HepG2 (cell line): Measurements from ENCODE around the gene RTP2. TPM values are rescaled to one million over a fixed set of nuclear protein-coding genes. Genes with fewer than 3 reads are reported as not detected.
A peak's percentile ranks its signal among the peaks of the same experiment; 100 is the strongest.

ENCODE experiments used
- ATRX ChIP-seq: sonication (generic); formaldehyde crosslinking; IDR thresholded peaks from 2 replicates; pipeline ENCODE4 v1.4.0; 2020; ENCODE audit warnings: missing genetic modification reagents, borderline replicate concordance
- BRCA1 ChIP-seq: sonication (generic); formaldehyde crosslinking; IDR thresholded peaks from 2 replicates; pipeline ENCODE4 v1.4.0; 2020; ENCODE audit warnings: missing genetic modification reagents
- CHCHD3 ChIP-seq: sonication (generic); formaldehyde crosslinking; IDR thresholded peaks from 2 replicates; pipeline ENCODE4 v1.8.0; 2022; ENCODE audit warnings: mild to moderate bottlenecking, missing genetic modification reagents, moderate library complexity
- DMTF1 ChIP-seq: sonication (generic); formaldehyde crosslinking; IDR thresholded peaks from 2 replicates; pipeline ENCODE4 v1.4.0; 2020; ENCODE audit warnings: mild to moderate bottlenecking, missing genetic modification reagents
- HMG20B ChIP-seq: conservative IDR thresholded peaks from 2 replicates; pipeline ENCODE4 v1.6.1; 2016; ENCODE audit warnings: missing genetic modification reagents, missing compliant biosample characterization
- NFE2 ChIP-seq: sonication (generic); formaldehyde crosslinking; IDR thresholded peaks from 2 replicates; pipeline ENCODE4 v1.4.0; 2020; ENCODE audit warnings: missing genetic modification reagents
- NR1H2 ChIP-seq: sonication (generic); formaldehyde crosslinking; IDR thresholded peaks from 2 replicates; pipeline ENCODE4 v1.8.1; 2022; ENCODE audit warnings: low read depth, missing genetic modification reagents, borderline replicate concordance
- PRDM10 ChIP-seq: sonication (generic); formaldehyde crosslinking; IDR thresholded peaks from 2 replicates; pipeline ENCODE4 v1.4.0; 2020; ENCODE audit warnings: low read depth, missing genetic modification reagents
- SNAPC4 ChIP-seq: sonication (generic); formaldehyde crosslinking; IDR thresholded peaks from 2 replicates; pipeline ENCODE4 v1.4.0; 2020; ENCODE audit warnings: mild to moderate bottlenecking, missing genetic modification reagents
- TOE1 ChIP-seq: sonication (generic); formaldehyde crosslinking; IDR thresholded peaks from 2 replicates; pipeline ENCODE4 v1.4.0; 2020; ENCODE audit warnings: mild to moderate bottlenecking, missing genetic modification reagents
- ZBTB33 ChIP-seq: sonication (generic); formaldehyde crosslinking; IDR thresholded peaks from 2 replicates; pipeline ENCODE4 v1.4.0; 2020; ENCODE audit warnings: missing genetic modification reagents
- ZBTB38 ChIP-seq: sonication (generic); formaldehyde crosslinking; IDR thresholded peaks from 2 replicates; pipeline ENCODE4 v1.5.1; 2020; ENCODE audit warnings: mild to moderate bottlenecking, missing genetic modification reagents
- ZNF354B ChIP-seq: sonication (generic); formaldehyde crosslinking; IDR thresholded peaks from 2 replicates; pipeline ENCODE4 v1.8.0; 2022; ENCODE audit warnings: mild to moderate bottlenecking, missing genetic modification reagents
- ZNF431 ChIP-seq: sonication (generic); formaldehyde crosslinking; IDR thresholded peaks from 2 replicates; pipeline ENCODE4 v1.9.0; 2022; ENCODE audit warnings: missing genetic modification reagents, low read depth, mild to moderate bottlenecking, borderline replicate concordance
- ZNF713 ChIP-seq: sonication (generic); formaldehyde crosslinking; IDR thresholded peaks from 2 replicates; pipeline ENCODE4 v1.4.0; 2020; ENCODE audit warnings: mild to moderate bottlenecking, missing genetic modification reagents
- ZNF777 ChIP-seq: sonication (generic); formaldehyde crosslinking; IDR thresholded peaks from 2 replicates; pipeline ENCODE4 v1.4.0; 2020; ENCODE audit warnings: missing genetic modification reagents
- polyA plus RNA-seq, 8 experiments: library from polyadenylated mRNA; depleted of rRNA in 3 of 8; stranded (reverse) in 7 of 8; unstranded in 1 of 8; fragments of >200 nt; fragmentation: Illumina TruSeq in 4 of 8; extraction: Trizol in 4 of 8; gene quantifications; 2 replicates each; pipeline versions ENCODE4 v1.2.1 to v1.2.3, GENCODE V29; 2011 to 2016; ENCODE audit warnings: low read depth in 4 of 8, missing spikeins in 1 of 8, mixed read lengths in 1 of 8; ENCODE audit not compliant: insufficient read depth in 1 of 8
- total RNA-seq, 5 experiments: library from RNA; depleted of rRNA; stranded (reverse); fragments of >200 nt; fragmentation: Illumina TruSeq; extraction: Trizol; gene quantifications; 2 replicates each; pipeline ENCODE4 v1.2.3, GENCODE V29; 2016; ENCODE audit warnings: low read depth in 1 of 5

The RTP2 gene
- total and polyA plus RNA-seq, 2 of the 13 experiments (the other 11 are each of a cell fraction or from before 2014, with no cell fraction given) = not detected

GRCh38 chr3:187719628-187720336 is 17.4 kb upstream of the RTP2 start (continued):
- TF ChIP-seq SNAPC4 = no peak
- no peak for TF ChIP-seq NR1H2 (CRISPR knock-in tag)
- no peak for TF ChIP-seq CHCHD3 (CRISPR knock-in tag)
- TF ChIP-seq HMG20B (CRISPR knock-in tag) = 0 out of 2 replicates have a peak, but pooled peaks have one; percentile 61
- TF ChIP-seq PRDM10 = peak; percentile 26; the same call in 1 of the 2 replicates
- no peak for TF ChIP-seq ZNF713 (CRISPR knock-in tag)
- TF ChIP-seq ZBTB38 (CRISPR knock-in tag) = peak; percentile 57; the same call in 1 of the 2 replicates
- no peak for TF ChIP-seq NFE2 (CRISPR knock-in tag)
- TF ChIP-seq BRCA1 (CRISPR knock-in tag) = 0 out of 2 replicates have a peak, but pooled peaks have one; percentile 34
- no peak for TF ChIP-seq ZBTB33
- no peak; the same call in 1 of the 2 replicates for TF ChIP-seq TOE1 (CRISPR knock-in tag)
- no peak; the same call in 1 of the 2 replicates for TF ChIP-seq ZNF431 (CRISPR knock-in tag)
- TF ChIP-seq DMTF1 (CRISPR knock-in tag) = no peak
- TF ChIP-seq ATRX (CRISPR knock-in tag) = no peak
- no peak for TF ChIP-seq ZNF354B
- 0 out of 2 replicates have a peak, but pooled peaks have one; percentile 38 for TF ChIP-seq ZNF777
